Activated B cell treated with CpG ODN at 0.5 μM for 24 hours (primary cell): ENCODE measurements around the gene BOLA1. TPM values are rescaled to one million over a fixed set of nuclear protein-coding genes. Genes with fewer than 3 reads are reported as not detected.
"Not testable (repeated sequence)": the region's sequence is repeated elsewhere in the genome, so short reads cannot be mapped to it uniquely, and the experiment has no call there.

Source experiments
- ATAC-seq: fragments of 200-7000 bp; cut with Tn5 transposase; one replicate; pipeline ENCODE4 v1.10.0; 2021; ENCODE audit warnings: low read depth, mild to moderate bottlenecking, moderate library complexity
- CTCF ChIA-PET: fragments of 350-600 bp; sonication (Branson Sonifier 250); formaldehyde crosslinking; loops from one replicate; lab custom pipeline; 2021; ENCODE audit warnings: antibody characterized with exemption; lab: Charles Lee
- POLR2A ChIA-PET: fragments of 350-600 bp; sonication (Branson Sonifier 250); formaldehyde crosslinking; loops from one replicate; lab custom pipeline; 2021; ENCODE audit warnings: antibody characterized with exemption; lab: Charles Lee
- DNase-seq: peaks from one replicate; pipeline ENCODE4 v3.0.0; 2022
- H3K27ac Mint-ChIP-seq: one replicate; pipeline ENCODE4 v1.8.0; 2020; ENCODE audit warnings: mixed read lengths
- H3K27me3 Mint-ChIP-seq: one replicate; pipeline ENCODE4 v1.8.0; 2021; ENCODE audit warnings: mixed read lengths
- H3K36me3 Mint-ChIP-seq: one replicate; pipeline ENCODE4 v1.8.0; 2021; ENCODE audit warnings: low read depth, mixed read lengths
- H3K4me1 Mint-ChIP-seq: one replicate; pipeline ENCODE4 v1.8.0; 2021; ENCODE audit warnings: mixed read lengths
- H3K4me3 Mint-ChIP-seq: one replicate; pipeline ENCODE4 v1.8.0; 2020; ENCODE audit warnings: mild to moderate bottlenecking, mixed read lengths
- H3K9me3 Mint-ChIP-seq: one replicate; pipeline ENCODE4 v1.8.0; 2020; ENCODE audit warnings: mixed read lengths
- intact Hi-C: fragments of 100-400 bp; cut with micrococcal nuclease; formaldehyde crosslinking; loops from one replicate; pipeline ENCODE4 v1.15.1; 2024
- total RNA-seq: library from RNA; stranded (reverse); gene quantifications from 2 replicates; pipeline ENCODE4 v1.2.3, GENCODE V29; 2022
- TF ChIP-seq, protein P1 (sequence below): fragments of 200-600 bp; IDR thresholded peaks from one replicate; pipeline ENCODE4 v1.8.0; 2022; ENCODE audit warnings: antibody characterized with exemption, mild to moderate bottlenecking

Gene BOLA1
- total RNA-seq, 1 donor from 2014 or later, result 10.2 TPM

DNA sequence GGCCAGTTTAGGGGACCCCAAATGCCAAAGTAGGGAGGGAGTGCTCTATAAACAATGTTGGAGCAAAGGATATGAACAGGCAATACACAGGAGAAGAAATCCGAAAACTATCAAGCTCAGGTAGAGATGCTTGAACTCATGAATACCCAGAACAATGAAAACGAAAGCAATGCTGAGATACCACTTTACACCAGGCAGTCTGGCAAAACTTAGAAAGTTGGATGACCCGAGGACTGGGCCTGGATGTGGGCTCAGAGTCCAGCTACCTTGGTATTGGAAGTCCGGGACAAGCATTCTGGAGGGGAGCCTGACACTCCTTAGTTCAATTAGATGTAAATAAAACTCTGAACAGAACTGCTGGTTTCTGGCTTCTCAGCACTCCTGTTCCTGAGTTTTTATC is 26.3 kb upstream of the BOLA1 start:
- POLR2A ChIA-PET, H3K27ac Mint-ChIP-seq, DNase-seq, H3K4me3 Mint-ChIP-seq, CTCF ChIA-PET, intact Hi-C loops, H3K4me1 Mint-ChIP-seq, H3K9me3 Mint-ChIP-seq, H3K27me3 Mint-ChIP-seq, ATAC-seq, H3K36me3 Mint-ChIP-seq: not testable (repeated sequence)

DNA sequence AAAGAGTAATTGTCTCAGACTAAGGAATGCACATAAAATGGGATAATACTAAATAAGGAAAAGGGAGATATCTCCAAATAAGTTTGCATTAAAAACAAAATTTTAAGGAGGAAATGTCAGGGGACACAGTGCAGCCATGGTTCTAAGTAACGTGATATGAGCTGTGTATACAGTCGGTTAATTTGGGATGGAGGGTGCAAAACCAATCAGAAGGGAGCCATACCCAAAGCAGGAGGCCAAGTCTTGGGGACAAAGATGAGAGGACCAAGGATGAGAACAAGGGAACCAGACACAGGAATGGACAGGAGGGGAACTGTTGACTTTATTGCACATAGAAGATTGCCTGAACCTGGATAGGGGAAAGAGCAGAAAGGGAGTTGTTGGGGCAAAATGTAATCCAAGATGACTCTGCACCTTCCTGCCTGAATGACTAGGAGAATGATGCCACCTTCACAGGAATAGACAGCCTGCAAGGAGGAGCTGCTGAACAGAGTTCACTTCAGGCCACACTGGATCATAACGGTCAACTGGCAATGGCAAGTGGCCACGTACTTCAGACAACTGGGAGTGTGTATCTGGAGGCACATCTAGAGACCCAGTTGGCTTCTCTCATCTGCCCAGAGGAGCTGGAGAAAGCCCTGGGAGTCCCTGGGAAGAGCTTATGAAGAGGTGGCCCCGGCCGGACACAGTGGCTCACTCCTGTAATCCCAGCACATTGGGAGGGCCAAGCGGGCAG is 22.0 kb upstream of the BOLA1 start:
- no peaks in the 10 kb centered on the region for H3K27me3 Mint-ChIP-seq
- POLR2A ChIA-PET, result interaction anchor here (0.6 to 2.0 kb wide), 3 partner anchors 9 to 173 kb away, joined by 3 to 9 read pairs (median 9); a partner anchor contains a TSS
- H3K27ac Mint-ChIP-seq, result no peak overlapping the region
- CTCF ChIA-PET, result no interaction called here
- ATAC-seq, result no peak
- H3K9me3 Mint-ChIP-seq, result no peaks in the 10 kb centered on the region
- no peaks in the 10 kb centered on the region for H3K36me3 Mint-ChIP-seq
- peaks cover 2% of the 10 kb centered on the region for H3K4me1 Mint-ChIP-seq
- no peak for DNase-seq
- H3K4me3 Mint-ChIP-seq, result no peak overlapping the region
- intact Hi-C loops, result no loop called here
- TF ChIP-seq, protein P1, sequence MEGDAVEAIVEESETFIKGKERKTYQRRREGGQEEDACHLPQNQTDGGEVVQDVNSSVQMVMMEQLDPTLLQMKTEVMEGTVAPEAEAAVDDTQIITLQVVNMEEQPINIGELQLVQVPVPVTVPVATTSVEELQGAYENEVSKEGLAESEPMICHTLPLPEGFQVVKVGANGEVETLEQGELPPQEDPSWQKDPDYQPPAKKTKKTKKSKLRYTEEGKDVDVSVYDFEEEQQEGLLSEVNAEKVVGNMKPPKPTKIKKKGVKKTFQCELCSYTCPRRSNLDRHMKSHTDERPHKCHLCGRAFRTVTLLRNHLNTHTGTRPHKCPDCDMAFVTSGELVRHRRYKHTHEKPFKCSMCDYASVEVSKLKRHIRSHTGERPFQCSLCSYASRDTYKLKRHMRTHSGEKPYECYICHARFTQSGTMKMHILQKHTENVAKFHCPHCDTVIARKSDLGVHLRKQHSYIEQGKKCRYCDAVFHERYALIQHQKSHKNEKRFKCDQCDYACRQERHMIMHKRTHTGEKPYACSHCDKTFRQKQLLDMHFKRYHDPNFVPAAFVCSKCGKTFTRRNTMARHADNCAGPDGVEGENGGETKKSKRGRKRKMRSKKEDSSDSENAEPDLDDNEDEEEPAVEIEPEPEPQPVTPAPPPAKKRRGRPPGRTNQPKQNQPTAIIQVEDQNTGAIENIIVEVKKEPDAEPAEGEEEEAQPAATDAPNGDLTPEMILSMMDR, result no peak

DNA sequence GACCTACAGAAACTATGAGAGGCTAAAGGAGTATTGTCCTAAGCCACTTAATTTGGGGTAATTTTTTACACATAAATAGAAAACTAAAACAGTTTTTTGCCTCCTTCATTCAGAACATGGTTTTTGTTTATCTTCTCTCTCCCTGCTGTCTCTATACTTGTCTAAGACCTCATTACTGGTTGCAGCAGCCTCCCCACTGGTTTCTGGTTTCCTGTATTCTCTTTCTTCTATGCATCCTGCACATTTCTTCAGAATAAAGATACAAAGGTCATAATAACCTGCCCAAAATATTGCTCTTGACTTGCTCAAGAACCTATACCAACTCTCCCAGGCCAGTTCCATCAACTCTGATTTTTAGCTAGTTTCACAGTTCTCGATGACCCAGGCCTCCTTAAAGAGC is 19.8 kb upstream of the BOLA1 start:
- no peaks in the 10 kb centered on the region for H3K36me3 Mint-ChIP-seq
- POLR2A ChIA-PET, result no interaction called here
- H3K4me1 Mint-ChIP-seq, result peaks cover 2% of the 10 kb centered on the region
- H3K4me3 Mint-ChIP-seq, result no peak overlapping the region
- H3K27ac Mint-ChIP-seq, result no peak overlapping the region
- TF ChIP-seq, protein P1, result no peak
- CTCF ChIA-PET, result no interaction called here
- H3K27me3 Mint-ChIP-seq, result no peaks in the 10 kb centered on the region
- DNase-seq, result no peak
- intact Hi-C loops, result no loop called here
- ATAC-seq, result no peak
- no peaks in the 10 kb centered on the region for H3K9me3 Mint-ChIP-seq

DNA sequence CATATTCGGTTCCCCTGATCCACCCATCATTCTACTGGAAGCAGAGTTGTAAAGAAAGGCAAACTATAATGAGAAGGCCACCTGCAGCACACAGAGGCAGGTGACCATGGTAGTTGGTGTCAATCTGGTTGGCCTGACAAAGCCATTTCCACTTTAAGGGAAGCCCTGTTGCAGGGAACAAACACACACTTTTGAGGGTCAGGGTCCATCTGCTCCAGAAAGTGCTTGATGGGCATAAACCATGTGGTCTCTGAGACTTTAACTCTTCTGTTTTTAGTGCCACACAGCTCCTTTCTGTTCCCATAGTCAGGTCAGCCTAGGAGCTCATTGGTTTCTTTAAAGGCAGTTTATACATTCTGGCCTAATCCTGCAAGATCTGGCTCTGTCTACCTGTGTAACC is 17.5 kb upstream of the BOLA1 start:
- DNase-seq (no peak), ATAC-seq (no peak)
- Mint-ChIP-seq H3K4me1 (peaks cover 2% of the 10 kb centered on the region), H3K36me3 (no peaks in the 10 kb centered on the region), H3K9me3 (no peaks in the 10 kb centered on the region), H3K4me3 (no peak overlapping the region), H3K27me3 (no peaks in the 10 kb centered on the region), H3K27ac (no peak overlapping the region)
- CTCF ChIA-PET, result no interaction called here
- TF ChIP-seq, protein P1, result no peak
- POLR2A ChIA-PET, result no interaction called here
- intact Hi-C loops, result no loop called here

DNA sequence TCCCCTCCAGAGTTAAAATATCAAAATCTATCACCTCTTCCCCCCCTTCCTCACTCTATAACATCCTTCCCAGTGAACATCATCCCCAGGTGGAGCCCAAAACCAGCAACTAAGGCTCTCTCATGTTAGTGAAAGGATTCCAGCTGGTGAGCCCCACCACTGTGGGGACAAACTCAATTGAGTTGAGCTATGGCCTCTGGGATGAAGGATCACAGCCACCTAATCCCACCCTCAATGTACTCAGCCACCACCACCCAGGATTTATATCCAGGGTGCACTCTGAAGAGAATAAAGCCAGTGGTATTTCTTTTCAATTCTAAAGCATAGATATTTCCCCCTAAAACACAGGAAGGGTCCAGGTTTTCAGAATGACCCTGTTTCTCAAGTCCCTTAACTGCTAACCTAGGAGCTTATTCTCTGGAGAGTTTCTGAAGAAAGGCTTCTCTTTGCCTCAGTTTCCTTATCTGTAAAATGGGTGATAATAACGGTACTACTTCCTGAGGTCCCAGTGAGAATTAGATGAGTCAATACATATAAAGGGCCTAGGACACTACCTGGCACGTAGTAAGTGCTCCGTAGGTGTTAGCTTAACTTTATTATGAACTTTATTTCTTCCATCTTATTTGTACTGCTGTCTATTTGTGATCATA is 15.6 kb upstream of the BOLA1 start:
- peaks cover 2% of the 10 kb centered on the region for H3K36me3 Mint-ChIP-seq
- DNase-seq, result no peak
- no peak overlapping the region for H3K27ac Mint-ChIP-seq
- POLR2A ChIA-PET, result interaction anchor here (0.6 to 7.3 kb wide), 4 partner anchors 37 to 1392 kb away, joined by 3 to 311 read pairs (median 98); partner anchors contain the start of gene SF3B4
- ATAC-seq, result no peak
- intact Hi-C loops, result no loop called here
- TF ChIP-seq, protein P1, result no peak
- H3K4me1 Mint-ChIP-seq, result peaks cover 2% of the 10 kb centered on the region
- H3K9me3 Mint-ChIP-seq, result no peaks in the 10 kb centered on the region
- no peaks in the 10 kb centered on the region for H3K27me3 Mint-ChIP-seq
- CTCF ChIA-PET, result no interaction called here
- H3K4me3 Mint-ChIP-seq, result no peak overlapping the region
